ENCODE data around the gene SPATA21.
"Not testable (repeated sequence)": the region's sequence is repeated elsewhere in the genome, so short reads cannot be mapped to it uniquely, and the experiment has no call there.

DNA sequence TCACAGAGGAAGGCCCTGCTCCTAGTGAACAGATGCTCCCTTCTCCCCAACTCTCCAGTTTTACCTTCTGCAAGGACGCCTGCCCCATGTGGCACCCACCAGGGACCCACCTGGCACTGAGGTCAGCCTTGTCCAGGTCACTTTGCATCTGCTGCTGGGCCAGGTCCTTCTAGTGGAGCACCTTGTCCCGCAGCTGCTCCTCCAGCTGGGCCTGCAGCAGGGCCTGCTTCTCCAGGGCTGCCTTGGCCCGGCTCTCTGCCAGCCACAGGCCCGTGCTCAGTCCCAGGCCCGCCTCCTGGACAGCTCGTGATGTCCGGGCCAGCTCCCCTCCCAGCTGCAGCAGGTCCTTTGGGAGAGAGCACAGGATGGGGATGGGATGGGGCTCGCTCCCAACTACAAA is 49.1 kb upstream of the SPATA21 start:
- TF ChIP-seq, protein P1, sequence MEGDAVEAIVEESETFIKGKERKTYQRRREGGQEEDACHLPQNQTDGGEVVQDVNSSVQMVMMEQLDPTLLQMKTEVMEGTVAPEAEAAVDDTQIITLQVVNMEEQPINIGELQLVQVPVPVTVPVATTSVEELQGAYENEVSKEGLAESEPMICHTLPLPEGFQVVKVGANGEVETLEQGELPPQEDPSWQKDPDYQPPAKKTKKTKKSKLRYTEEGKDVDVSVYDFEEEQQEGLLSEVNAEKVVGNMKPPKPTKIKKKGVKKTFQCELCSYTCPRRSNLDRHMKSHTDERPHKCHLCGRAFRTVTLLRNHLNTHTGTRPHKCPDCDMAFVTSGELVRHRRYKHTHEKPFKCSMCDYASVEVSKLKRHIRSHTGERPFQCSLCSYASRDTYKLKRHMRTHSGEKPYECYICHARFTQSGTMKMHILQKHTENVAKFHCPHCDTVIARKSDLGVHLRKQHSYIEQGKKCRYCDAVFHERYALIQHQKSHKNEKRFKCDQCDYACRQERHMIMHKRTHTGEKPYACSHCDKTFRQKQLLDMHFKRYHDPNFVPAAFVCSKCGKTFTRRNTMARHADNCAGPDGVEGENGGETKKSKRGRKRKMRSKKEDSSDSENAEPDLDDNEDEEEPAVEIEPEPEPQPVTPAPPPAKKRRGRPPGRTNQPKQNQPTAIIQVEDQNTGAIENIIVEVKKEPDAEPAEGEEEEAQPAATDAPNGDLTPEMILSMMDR (IDR thresholded peaks at IDR 0.05; ENCODE audit: borderline replicate concordance, extremely low read depth, low read length, poor library complexity, severe bottlenecking): not testable (repeated sequence)
- TF ChIP-seq EZH2 (IDR thresholded peaks at IDR 0.05; ENCODE audit: borderline replicate concordance, low read depth, low read length, severe bottlenecking): not testable (repeated sequence)

All from DND-41 (cell line).